ENCODE measurements around the gene POU2F3. TPM values are rescaled to one million over a fixed set of nuclear protein-coding genes. Genes with fewer than 3 reads are reported as not detected.

POU2F3 gene
- total and polyA plus RNA-seq, 2 of the 13 experiments (the other 11 are each of a cell fraction or from before 2014, with no cell fraction given) = not detected

DNA sequence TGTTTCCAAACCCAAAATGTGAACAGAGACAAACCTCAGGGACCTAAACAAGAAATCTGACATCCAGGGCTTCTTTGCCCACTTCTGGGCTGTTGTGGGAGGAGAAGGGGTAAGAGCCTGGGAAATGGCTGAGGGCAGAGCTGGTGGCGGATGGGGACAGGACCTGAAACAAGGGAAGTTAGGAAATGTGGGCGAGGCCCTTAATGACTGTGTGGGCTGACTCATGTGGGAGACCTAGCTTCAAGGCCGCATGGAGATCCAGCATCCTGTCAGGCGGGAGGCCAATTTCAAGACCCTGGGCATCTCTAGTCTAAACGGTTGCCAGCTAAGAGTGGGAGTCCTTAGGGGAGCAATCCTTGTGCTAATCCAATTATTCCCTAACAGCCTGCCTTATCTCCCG is 31.2 kb upstream of the POU2F3 start (continued):
- TF ChIP-seq, protein P1, sequence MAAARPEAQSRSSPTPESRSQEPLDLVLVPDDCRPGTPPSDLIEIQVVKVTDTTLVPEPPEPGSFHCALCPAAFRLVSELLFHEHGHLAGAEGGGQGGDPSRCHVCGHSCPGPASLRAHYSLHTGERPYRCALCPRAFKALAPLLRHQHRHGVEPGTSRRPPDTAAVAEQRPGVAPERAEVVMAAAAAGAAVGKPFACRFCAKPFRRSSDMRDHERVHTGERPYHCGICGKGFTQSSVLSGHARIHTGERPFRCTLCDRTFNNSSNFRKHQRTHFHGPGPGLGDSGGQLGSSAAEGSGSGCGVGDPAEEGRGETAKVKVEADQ (CRISPR knock-in tag; IDR thresholded peaks at IDR 0.05; ENCODE audit: borderline replicate concordance) = no peak
- TF ChIP-seq ARID5B (CRISPR knock-in tag; IDR thresholded peaks at IDR 0.05) (peak; percentile 59), IKZF1 (IDR thresholded peaks at IDR 0.05) (no peak), ZNF44 (CRISPR knock-in tag; IDR thresholded peaks at IDR 0.05) (no peak), MTF1 (CRISPR knock-in tag; IDR thresholded peaks at IDR 0.05) (no peak), ZNF740 (CRISPR knock-in tag; IDR thresholded peaks at IDR 0.05) (no peak), ZNF646 (CRISPR knock-in tag; IDR thresholded peaks at IDR 0.05) (no peak)
- TF ChIP-seq, protein P2, sequence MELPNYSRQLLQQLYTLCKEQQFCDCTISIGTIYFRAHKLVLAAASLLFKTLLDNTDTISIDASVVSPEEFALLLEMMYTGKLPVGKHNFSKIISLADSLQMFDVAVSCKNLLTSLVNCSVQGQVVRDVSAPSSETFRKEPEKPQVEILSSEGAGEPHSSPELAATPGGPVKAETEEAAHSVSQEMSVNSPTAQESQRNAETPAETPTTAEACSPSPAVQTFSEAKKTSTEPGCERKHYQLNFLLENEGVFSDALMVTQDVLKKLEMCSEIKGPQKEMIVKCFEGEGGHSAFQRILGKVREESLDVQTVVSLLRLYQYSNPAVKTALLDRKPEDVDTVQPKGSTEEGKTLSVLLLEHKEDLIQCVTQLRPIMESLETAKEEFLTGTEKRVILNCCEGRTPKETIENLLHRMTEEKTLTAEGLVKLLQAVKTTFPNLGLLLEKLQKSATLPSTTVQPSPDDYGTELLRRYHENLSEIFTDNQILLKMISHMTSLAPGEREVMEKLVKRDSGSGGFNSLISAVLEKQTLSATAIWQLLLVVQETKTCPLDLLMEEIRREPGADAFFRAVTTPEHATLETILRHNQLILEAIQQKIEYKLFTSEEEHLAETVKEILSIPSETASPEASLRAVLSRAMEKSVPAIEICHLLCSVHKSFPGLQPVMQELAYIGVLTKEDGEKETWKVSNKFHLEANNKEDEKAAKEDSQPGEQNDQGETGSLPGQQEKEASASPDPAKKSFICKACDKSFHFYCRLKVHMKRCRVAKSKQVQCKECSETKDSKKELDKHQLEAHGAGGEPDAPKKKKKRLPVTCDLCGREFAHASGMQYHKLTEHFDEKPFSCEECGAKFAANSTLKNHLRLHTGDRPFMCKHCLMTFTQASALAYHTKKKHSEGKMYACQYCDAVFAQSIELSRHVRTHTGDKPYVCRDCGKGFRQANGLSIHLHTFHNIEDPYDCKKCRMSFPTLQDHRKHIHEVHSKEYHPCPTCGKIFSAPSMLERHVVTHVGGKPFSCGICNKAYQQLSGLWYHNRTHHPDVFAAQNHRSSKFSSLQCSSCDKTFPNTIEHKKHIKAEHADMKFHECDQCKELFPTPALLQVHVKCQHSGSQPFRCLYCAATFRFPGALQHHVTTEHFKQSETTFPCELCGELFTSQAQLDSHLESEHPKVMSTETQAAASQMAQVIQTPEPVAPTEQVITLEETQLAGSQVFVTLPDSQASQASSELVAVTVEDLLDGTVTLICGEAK (IDR thresholded peaks at IDR 0.05) = no peak
- TF ChIP-seq, protein P2 (CRISPR knock-in tag; IDR thresholded peaks at IDR 0.05) = no peak
